Endothelial cell (in vitro differentiated cells): ENCODE measurements around the gene ST7. TPM values are rescaled to one million over a fixed set of nuclear protein-coding genes. Genes with fewer than 3 reads are reported as not detected.
A peak's percentile ranks its signal among the peaks of the same experiment; 100 is the strongest.
"Not testable (repeated sequence)": the region's sequence is repeated elsewhere in the genome, so short reads cannot be mapped to it uniquely, and the experiment has no call there.

Experiments
- DNase-seq: peaks from one replicate; pipeline ENCODE4 v3.0.0; 2021; ENCODE audit warnings: low spot score
- H3K27ac Mint-ChIP-seq: one replicate; pipeline ENCODE4 v1.8.0; 2021; ENCODE audit warnings: mixed read lengths, inconsistent platforms; ENCODE audit not compliant: unreplicated experiment
- H3K27me3 Mint-ChIP-seq: one replicate; pipeline ENCODE4 v1.8.0; 2021; ENCODE audit warnings: mild to moderate bottlenecking, moderate library complexity, mixed read lengths, inconsistent platforms; ENCODE audit not compliant: unreplicated experiment
- H3K36me3 Mint-ChIP-seq: one replicate; pipeline ENCODE4 v1.8.0; 2021; ENCODE audit warnings: mild to moderate bottlenecking, low read depth, mixed read lengths, inconsistent platforms; ENCODE audit not compliant: unreplicated experiment
- H3K4me1 Mint-ChIP-seq: one replicate; pipeline ENCODE4 v1.8.0; 2021; ENCODE audit warnings: mild to moderate bottlenecking, mixed read lengths, inconsistent platforms; ENCODE audit not compliant: unreplicated experiment
- H3K4me3 Mint-ChIP-seq: one replicate; pipeline ENCODE4 v1.8.0; 2021; ENCODE audit warnings: mild to moderate bottlenecking, mixed read lengths, inconsistent platforms; ENCODE audit not compliant: unreplicated experiment
- H3K9me3 Mint-ChIP-seq: one replicate; pipeline ENCODE4 v1.8.0; 2021; ENCODE audit warnings: mixed read lengths, inconsistent platforms; ENCODE audit not compliant: unreplicated experiment
- CTCF ChIP-seq: fragments of 200-600 bp; sonication (generic); IDR thresholded peaks from one replicate; pipeline ENCODE4 v1.5.0; 2021; ENCODE audit warnings: antibody characterized with exemption; ENCODE audit not compliant: unreplicated experiment
- total RNA-seq: library from RNA; stranded (reverse); fragmentation: NEBNext Ultra II Directional; extraction: Animal tissue kit (Norgen Biotek cat#: 25700); gene quantifications from one replicate; pipeline ENCODE4 v1.2.1, GENCODE V29; 2021; ENCODE audit not compliant: unreplicated experiment

The ST7 gene
- total RNA-seq, 1 donor from 2014 or later: 44.1 TPM

- Mint-ChIP-seq H3K9me3 (no peaks in the 10 kb centered on the region), H3K4me3 (no peak overlapping the region)
- TF ChIP-seq CTCF: no peak
These were observed 16.1 kb downstream of the ST7 start for GRCh38 chr7:116969371-116969902.

GRCh38 chr7:116970238-116970910, 17.1 kb downstream of the ST7 start:
- H3K36me3 Mint-ChIP-seq: peaks cover 19% of the 10 kb centered on the region
- TF ChIP-seq CTCF: no peak
- H3K27ac Mint-ChIP-seq: peak overlapping the region; percentile 55
- no peak for DNase-seq
- H3K9me3 Mint-ChIP-seq: no peaks in the 10 kb centered on the region
- peaks cover 49% of the 10 kb centered on the region for H3K4me1 Mint-ChIP-seq
- no peak overlapping the region for H3K4me3 Mint-ChIP-seq
- H3K27me3 Mint-ChIP-seq: peaks cover 11% of the 10 kb centered on the region

More at GRCh38 chr7:116969371-116969902, 16.1 kb downstream of the ST7 start:
- Mint-ChIP-seq H3K36me3 (peaks cover 14% of the 10 kb centered on the region), H3K27me3 (peaks cover 10% of the 10 kb centered on the region), H3K27ac (peak overlapping the region; percentile 55), H3K4me1 (peaks cover 47% of the 10 kb centered on the region)
- no peak for DNase-seq

GRCh38 chr7:116971153-116971552, 17.9 kb downstream of the ST7 start:
- H3K36me3 Mint-ChIP-seq: peaks cover 19% of the 10 kb centered on the region
- H3K27me3 Mint-ChIP-seq: peaks cover 11% of the 10 kb centered on the region
- H3K27ac Mint-ChIP-seq: peak overlapping the region; percentile 40
- not testable (repeated sequence) for H3K9me3 Mint-ChIP-seq, DNase-seq, H3K4me3 Mint-ChIP-seq
- peaks cover 51% of the 10 kb centered on the region for H3K4me1 Mint-ChIP-seq

- no peak for TF ChIP-seq CTCF
- no peak overlapping the region for H3K4me3 Mint-ChIP-seq
- H3K4me1 Mint-ChIP-seq: peaks cover 58% of the 10 kb centered on the region
- no peaks in the 10 kb centered on the region for H3K9me3 Mint-ChIP-seq
- peaks cover 19% of the 10 kb centered on the region for H3K36me3 Mint-ChIP-seq
- H3K27ac Mint-ChIP-seq: peak overlapping the region; percentile 33
- DNase-seq: no peak
- H3K27me3 Mint-ChIP-seq: peaks cover 11% of the 10 kb centered on the region
These were observed 18.6 kb downstream of the ST7 start for GRCh38 chr7:116971869-116972268.

- peak overlapping the region; percentile 75 for H3K4me3 Mint-ChIP-seq
- H3K36me3 Mint-ChIP-seq: peaks cover 19% of the 10 kb centered on the region
- not testable (repeated sequence) for H3K9me3 Mint-ChIP-seq, DNase-seq, H3K27ac Mint-ChIP-seq
- peaks cover 69% of the 10 kb centered on the region for H3K4me1 Mint-ChIP-seq
- H3K27me3 Mint-ChIP-seq: peaks cover 10% of the 10 kb centered on the region
These were observed 21.7 kb downstream of the ST7 start for GRCh38 chr7:116975024-116975423.

GRCh38 chr7:116977172-116977571, 23.9 kb downstream of the ST7 start:
- Mint-ChIP-seq H3K36me3 (peaks cover 19% of the 10 kb centered on the region), H3K27ac (peak overlapping the region; percentile 98), H3K9me3 (no peaks in the 10 kb centered on the region), H3K4me1 (peaks cover 59% of the 10 kb centered on the region), H3K27me3 (peaks cover 8% of the 10 kb centered on the region), H3K4me3 (no peak overlapping the region)
- TF ChIP-seq CTCF: no peak
- DNase-seq: no peak
